GM12801 (cell line): ENCODE results near the gene CADPS2.

Experiments
- TF ChIP-seq, protein P1 (sequence below): IDR thresholded peaks from one replicate; pipeline ENCODE4 v1.5.1; 2011; ENCODE audit warnings: control low read depth; ENCODE audit not compliant: insufficient read length; ENCODE audit errors: extremely low read depth

Gene CADPS2

DNA sequence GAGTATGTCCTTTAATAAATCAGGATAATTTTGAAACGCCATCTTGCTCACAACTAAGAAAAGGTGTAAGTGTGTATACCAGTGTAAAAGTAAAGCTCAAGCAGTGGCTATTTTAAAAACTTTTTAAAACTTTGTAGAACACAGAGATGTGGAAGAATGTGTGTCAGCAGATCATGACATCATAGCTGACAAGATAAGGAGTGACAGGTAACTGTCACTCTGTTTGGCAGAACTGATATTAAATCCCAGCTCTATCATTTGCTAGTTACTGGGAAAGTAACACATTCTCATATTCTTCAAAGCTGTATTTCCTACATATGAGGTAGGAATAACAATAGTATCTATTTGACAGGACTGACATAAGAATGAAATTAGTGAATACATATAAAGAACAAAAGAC is 119.7 kb downstream of the CADPS2 start:
- TF ChIP-seq, protein P1, sequence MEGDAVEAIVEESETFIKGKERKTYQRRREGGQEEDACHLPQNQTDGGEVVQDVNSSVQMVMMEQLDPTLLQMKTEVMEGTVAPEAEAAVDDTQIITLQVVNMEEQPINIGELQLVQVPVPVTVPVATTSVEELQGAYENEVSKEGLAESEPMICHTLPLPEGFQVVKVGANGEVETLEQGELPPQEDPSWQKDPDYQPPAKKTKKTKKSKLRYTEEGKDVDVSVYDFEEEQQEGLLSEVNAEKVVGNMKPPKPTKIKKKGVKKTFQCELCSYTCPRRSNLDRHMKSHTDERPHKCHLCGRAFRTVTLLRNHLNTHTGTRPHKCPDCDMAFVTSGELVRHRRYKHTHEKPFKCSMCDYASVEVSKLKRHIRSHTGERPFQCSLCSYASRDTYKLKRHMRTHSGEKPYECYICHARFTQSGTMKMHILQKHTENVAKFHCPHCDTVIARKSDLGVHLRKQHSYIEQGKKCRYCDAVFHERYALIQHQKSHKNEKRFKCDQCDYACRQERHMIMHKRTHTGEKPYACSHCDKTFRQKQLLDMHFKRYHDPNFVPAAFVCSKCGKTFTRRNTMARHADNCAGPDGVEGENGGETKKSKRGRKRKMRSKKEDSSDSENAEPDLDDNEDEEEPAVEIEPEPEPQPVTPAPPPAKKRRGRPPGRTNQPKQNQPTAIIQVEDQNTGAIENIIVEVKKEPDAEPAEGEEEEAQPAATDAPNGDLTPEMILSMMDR: no peak

DNA sequence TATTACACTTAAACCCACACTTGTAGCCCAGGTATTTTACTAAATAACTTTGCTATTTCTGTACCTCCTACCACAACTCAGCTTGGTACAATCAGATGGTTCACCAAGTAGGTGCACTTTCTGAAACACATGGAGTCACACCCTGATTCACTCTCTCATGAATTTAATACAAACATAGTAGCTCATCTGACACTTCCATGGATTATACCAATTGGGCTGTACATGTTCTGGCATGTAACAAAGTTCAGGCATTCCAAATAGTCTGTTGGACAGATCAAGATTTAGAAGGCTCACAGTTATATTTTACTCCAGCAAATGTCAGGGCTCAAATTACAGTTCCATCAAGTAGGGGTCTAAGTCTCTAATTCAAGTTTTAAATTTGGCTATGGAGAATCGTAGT is 121.4 kb downstream of the CADPS2 start:
- TF ChIP-seq, protein P1: no peak

DNA sequence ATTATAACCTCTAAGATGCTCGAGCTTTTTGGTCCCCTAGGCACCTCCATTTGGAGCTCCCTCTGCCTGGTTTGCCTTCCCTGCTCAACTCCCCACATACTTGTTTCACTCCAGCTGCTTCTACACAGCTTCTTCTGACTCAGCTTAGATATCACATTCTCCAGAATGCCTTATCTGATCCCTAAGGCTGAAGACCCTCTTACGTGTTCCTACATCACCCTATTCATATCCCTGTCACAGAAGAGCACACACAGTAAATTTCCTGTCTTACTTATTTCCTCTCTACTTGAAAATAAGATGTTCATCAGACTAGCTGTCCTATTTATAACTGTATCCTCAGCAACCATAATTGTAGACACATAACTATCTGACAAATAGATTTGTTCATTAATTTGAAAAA is 122.2 kb downstream of the CADPS2 start:
- TF ChIP-seq, protein P1: no peak

DNA sequence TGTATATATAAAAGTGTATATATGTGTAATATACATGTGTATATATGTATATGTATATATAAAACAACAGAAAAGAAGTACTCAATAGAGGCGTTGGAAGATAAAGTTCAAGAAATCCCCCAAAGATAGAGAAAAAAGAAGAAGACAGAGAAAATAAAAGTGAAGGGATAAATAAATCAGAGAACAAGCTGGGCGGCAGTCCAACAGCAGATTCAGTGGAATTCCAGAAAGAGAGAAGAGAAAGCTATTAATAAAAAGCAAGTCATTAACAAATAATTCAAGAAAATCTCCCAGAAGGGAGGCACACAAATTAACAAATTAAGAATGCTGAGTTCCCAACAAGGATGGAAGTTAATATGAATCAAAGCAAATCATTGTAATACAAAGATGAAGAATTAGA is 124.2 kb downstream of the CADPS2 start:
- TF ChIP-seq, protein P1: no peak

DNA sequence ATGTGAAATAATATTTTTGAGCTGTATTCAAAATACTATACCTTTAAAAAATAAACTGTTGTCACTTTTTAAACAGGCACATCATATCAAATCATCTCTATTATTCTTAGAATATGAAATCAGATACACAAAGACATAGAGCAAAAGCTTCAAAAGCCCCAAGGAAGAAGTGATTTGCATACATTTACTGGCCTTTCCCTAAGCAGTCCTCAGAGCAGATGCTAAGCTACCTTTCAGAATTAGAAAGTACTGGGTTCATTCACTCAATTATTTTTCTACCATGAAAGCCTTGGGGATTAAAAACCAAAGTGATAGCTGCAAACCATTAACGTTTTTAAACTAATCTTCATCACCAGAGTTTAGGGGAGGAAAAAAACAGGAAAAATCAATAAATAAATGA is 127.8 kb downstream of the CADPS2 start:
- TF ChIP-seq, protein P1: no peak

DNA sequence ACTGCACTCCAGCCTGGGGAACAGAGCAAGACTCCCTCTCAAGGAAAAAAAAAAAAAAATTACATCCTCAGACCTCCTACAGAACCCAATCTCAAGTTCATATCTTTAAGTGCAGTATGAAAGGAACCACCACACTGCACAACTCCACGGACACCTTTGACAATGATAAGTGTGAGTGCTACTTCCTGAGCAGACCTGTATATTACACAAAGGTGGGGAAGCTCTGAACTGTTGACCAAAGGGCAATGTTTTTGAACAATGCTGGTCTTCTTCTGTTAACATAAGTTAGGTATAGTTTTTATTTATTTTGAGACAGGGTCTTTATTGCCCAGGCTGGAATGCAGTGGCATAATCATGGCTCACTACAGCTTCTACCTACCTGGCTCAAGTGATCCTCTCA is 129.4 kb downstream of the CADPS2 start:
- TF ChIP-seq, protein P1: no peak

DNA sequence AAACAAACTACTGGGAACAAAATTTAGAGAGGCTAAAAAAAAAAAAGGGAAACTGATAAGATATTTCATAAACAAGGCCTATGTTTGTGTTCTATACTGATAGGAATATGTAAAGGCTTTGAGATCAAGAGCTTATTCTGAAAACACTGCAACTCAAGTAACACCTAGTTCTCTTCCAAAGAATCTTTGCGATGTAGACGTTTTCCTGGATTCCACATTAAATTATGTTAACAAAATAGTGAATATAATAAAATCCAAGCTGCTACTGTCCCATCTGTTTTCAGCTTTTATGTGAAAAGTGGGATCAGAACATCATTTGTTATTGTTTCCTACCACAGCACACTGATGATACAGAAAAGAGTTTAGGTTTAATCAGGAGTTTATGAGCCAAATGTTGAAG is 130.6 kb downstream of the CADPS2 start:
- TF ChIP-seq, protein P1: no peak

DNA sequence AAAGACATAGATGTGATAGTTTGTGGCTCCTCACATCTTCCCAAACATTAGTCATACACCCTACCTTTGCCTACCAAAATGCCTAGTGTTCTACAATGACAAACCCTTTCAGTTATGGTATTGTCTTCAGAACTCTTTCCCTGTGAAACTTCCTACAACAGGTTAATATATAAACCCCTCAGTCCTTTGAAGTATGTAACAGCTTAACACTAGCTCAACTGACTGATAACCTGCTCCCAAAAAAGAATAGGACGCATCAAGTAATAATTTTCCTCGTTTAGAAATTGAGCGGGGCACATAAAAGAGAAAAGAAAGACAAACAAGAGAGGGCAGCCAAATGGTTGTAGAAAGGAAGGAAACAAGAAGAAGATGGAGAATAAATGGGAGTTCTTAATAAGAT is 133.7 kb downstream of the CADPS2 start:
- TF ChIP-seq, protein P1: no peak
